ENCODE measurements around the gene PTH1R. TPM values are rescaled to one million over a fixed set of nuclear protein-coding genes. Genes with fewer than 3 reads are reported as not detected.

Gene PTH1R
- polyA plus RNA-seq, 1 donor (not counting 4 experiments of a cell fraction or from before 2014, with no cell fraction given): not detected

GRCh38 chr3:46905213-46905560 is 27.7 kb downstream of the PTH1R start:
- H3K4me1 ChIP-seq (ENCODE audit: control insufficient read depth, extremely low read depth, insufficient read depth, low read length): peaks cover 12% of the 10 kb centered on the region
- DNase-seq (ENCODE audit: low read depth, low spot score): no peak
- no peaks in the 10 kb centered on the region for H3K27me3 ChIP-seq (ENCODE audit: control insufficient read depth, extremely low read depth, insufficient read depth, low read length)

GRCh38 chr3:46905661-46906451 is 28.3 kb downstream of the PTH1R start:
- Histone ChIP-seq H3K79me2 (ENCODE audit: control insufficient read depth, insufficient read depth, low read length) (no peaks in the 10 kb centered on the region), H3K9ac (ENCODE audit: control insufficient read depth, extremely low read depth, insufficient read depth, low read length) (no peak overlapping the region), H3K4me1 (ENCODE audit: control insufficient read depth, extremely low read depth, insufficient read depth, low read length) (peaks cover 12% of the 10 kb centered on the region), H4K20me1 (ENCODE audit: control insufficient read depth, extremely low read depth, insufficient read depth, low read length) (no peaks in the 10 kb centered on the region), H3K9me1 (ENCODE audit: control insufficient read depth, extremely low read depth, insufficient read depth, low read length) (no peaks in the 10 kb centered on the region), H3K4me2 (ENCODE audit: control insufficient read depth, extremely low read depth, insufficient read depth, low read depth, low read length) (no peak overlapping the region), H3K27ac (ENCODE audit: control insufficient read depth, insufficient read depth, low read length) (no peak overlapping the region), H2AFZ (ENCODE audit: control insufficient read depth, low read length) (no peak overlapping the region), H3K9me3 (ENCODE audit: control insufficient read depth, low read depth, low read length) (no peaks in the 10 kb centered on the region), H3K27me3 (ENCODE audit: control insufficient read depth, extremely low read depth, insufficient read depth, low read length) (no peaks in the 10 kb centered on the region), H3K4me3 (ENCODE audit: control insufficient read depth in 2 of 3, extremely low read depth in 1 of 3, insufficient read depth in 2 of 3, low read depth in 1 of 3, low read length in 3 of 3) (no peak overlapping the region), H3K36me3 (ENCODE audit: control insufficient read depth in 2 of 2, extremely low read depth in 1 of 2, insufficient read depth in 2 of 2, low read length in 2 of 2) (no peaks in the 10 kb centered on the region)
- dilution Hi-C loops (cut with MboI; ENCODE audit: extremely low pct_ligation_motif_present, low sequenced_read_pairs): no loop called here
- TF ChIP-seq EZH2 (IDR thresholded peaks at IDR 0.05; ENCODE audit: low read length): no peak
- no peak for TF ChIP-seq CTCF (optimal IDR thresholded peaks at IDR 0.05 in 1 of 3, IDR thresholded peaks at IDR 0.05 in 1 of 3, conservative IDR thresholded peaks at IDR 0.05 in 1 of 3; ENCODE audit: extremely low read depth in 1 of 3, insufficient read depth in 2 of 3, low read length in 3 of 3)
- FAIRE-seq (no peak), DNase-seq (ENCODE audit: low read depth, low spot score) (no peak)

More at GRCh38 chr3:46905213-46905560, 27.7 kb downstream of the PTH1R start:
- H4K20me1 ChIP-seq (ENCODE audit: control insufficient read depth, extremely low read depth, insufficient read depth, low read length): no peaks in the 10 kb centered on the region
- no peak overlapping the region for H3K27ac ChIP-seq (ENCODE audit: control insufficient read depth, insufficient read depth, low read length)
- no peaks in the 10 kb centered on the region for H3K9me1 ChIP-seq (ENCODE audit: control insufficient read depth, extremely low read depth, insufficient read depth, low read length)
- H3K9me3 ChIP-seq (ENCODE audit: control insufficient read depth, low read depth, low read length): no peaks in the 10 kb centered on the region
- H3K79me2 ChIP-seq (ENCODE audit: control insufficient read depth, insufficient read depth, low read length): no peaks in the 10 kb centered on the region
- TF ChIP-seq CTCF (optimal IDR thresholded peaks at IDR 0.05 in 1 of 3, IDR thresholded peaks at IDR 0.05 in 1 of 3, conservative IDR thresholded peaks at IDR 0.05 in 1 of 3; ENCODE audit: extremely low read depth in 1 of 3, insufficient read depth in 2 of 3, low read length in 3 of 3) (no peak), EZH2 (IDR thresholded peaks at IDR 0.05; ENCODE audit: low read length) (no peak)
- no peak overlapping the region for H3K4me2 ChIP-seq (ENCODE audit: control insufficient read depth, extremely low read depth, insufficient read depth, low read depth, low read length)
- dilution Hi-C loops (cut with MboI; ENCODE audit: extremely low pct_ligation_motif_present, low sequenced_read_pairs): no loop called here
- H3K36me3 ChIP-seq (ENCODE audit: control insufficient read depth in 2 of 2, extremely low read depth in 1 of 2, insufficient read depth in 2 of 2, low read length in 2 of 2): no peaks in the 10 kb centered on the region
- H2AFZ ChIP-seq (ENCODE audit: control insufficient read depth, low read length): no peak overlapping the region
- no peak overlapping the region for H3K4me3 ChIP-seq (ENCODE audit: control insufficient read depth in 2 of 3, extremely low read depth in 1 of 3, insufficient read depth in 2 of 3, low read depth in 1 of 3, low read length in 3 of 3)
- FAIRE-seq: no peak
- H3K9ac ChIP-seq (ENCODE audit: control insufficient read depth, extremely low read depth, insufficient read depth, low read length): no peak overlapping the region
